GM18517 (cell line): Measurements from ENCODE around the gene EPB41L4A.
"Not testable (repeated sequence)": the region's sequence is repeated elsewhere in the genome, so short reads cannot be mapped to it uniquely, and the experiment has no call there.

Experiments used
- ATAC-seq: cut with Tn5 transposase; IDR thresholded peaks from one replicate; pipeline ENCODE4 v1.9.1; 2021; ENCODE audit warnings: mild to moderate bottlenecking, moderate library complexity; ENCODE audit not compliant: unreplicated experiment

The EPB41L4A gene

GRCh38 chr5:112263469-112263868, 155.6 kb downstream of the EPB41L4A start:
- no peak for ATAC-seq

GRCh38 chr5:112258571-112258970, 160.5 kb downstream of the EPB41L4A start:
- ATAC-seq = no peak

DNA sequence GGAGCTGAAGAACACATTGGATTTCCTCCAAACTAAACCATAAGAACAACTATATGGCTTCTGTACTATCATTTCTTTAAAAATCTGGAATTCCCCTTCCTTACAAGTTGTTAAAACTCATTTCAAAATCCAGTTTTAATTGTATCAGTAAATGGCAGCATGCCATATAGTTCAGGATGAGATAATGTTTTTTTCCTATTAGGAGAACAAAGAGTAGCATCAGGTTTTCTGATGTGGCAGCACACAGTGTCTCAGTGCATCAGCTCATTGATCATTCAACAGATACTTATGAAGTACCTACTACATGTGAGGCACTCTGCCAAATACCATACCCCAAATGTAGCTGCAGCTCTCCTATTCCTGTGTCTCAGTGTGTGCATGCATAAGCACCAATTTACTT, 161.1 kb downstream of the EPB41L4A start:
- no peak for ATAC-seq

GRCh38 chr5:112257005-112257404, 162.1 kb downstream of the EPB41L4A start:
- ATAC-seq = no peak

DNA sequence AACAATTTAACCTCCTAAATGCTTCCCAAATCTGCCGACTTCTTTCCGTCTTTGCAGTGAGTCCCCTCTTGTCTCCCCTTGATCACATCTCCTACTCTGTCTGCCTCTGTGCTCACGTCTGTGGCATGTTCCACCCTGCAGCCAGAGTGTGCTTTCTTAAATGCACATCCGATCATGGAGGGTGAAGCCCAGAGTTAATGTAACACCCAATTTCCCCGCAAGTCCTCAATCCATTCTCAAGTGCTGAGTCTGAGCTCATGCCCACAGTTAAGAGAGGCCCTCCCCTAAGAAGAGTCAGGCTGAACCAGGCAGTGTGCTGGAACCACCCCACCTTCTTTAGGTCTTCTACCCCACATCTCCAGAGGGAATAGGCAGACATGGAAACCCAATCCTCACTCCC, 164.8 kb downstream of the EPB41L4A start:
- no peak for ATAC-seq

GRCh38 chr5:112253478-112254250, 165.4 kb downstream of the EPB41L4A start:
- no peak for ATAC-seq

DNA sequence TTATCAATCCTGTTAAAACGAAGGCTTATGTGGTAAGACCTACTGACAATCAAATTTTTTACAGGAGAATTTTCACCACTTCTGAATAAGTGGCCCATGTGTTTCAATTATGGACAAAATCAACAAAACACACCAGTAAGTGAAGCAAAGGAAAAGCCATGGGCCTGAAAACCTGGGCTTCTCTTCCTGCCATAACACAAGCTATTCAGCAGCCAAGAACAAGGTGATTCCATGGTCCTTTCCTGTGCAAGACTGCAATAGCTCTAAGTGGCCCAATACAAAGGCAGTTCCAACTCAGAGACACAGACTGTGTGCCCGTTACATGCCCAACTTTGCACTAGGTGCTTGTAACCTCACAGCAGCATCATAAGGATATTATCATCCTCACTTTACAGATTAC, 168.5 kb downstream of the EPB41L4A start:
- ATAC-seq = no peak

DNA sequence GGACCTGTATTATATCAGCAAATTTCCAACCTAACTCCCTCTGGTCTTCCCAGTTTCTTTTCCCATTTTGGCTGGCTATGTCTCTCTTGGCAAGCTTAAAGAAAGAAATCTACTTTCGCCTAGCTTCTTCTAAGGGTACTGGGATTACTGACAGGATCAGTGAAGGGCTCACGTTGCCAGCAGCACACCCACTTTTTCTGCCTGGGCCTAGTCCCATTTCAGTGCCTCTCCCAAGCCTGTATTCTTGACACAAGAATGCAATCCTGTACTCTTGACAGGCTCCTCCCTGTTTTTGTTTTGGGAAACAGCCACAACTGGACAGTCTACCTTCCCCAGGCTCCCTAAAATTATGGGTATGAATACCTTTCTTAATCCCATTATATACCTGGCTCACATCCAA, 170.5 kb downstream of the EPB41L4A start:
- no peak for ATAC-seq

DNA sequence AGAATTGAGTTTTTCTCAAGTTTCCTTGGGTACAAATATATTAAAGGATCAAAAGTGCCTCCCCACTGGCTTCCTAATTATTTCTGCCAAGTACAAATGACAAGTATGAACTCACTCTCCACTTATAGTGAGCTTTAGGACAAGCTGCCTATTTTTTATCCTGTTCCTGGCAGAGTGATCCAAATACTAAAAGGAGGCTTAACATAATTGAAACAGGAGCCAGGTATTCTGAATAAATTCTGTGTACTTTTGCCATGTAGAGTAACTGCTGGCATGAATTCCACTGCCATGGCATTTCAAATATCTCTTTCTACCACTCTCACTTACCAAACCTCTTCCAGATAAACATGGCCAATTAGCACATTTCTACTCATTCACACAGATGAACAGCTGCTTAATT, 171.1 kb downstream of the EPB41L4A start:
- no peak for ATAC-seq

GRCh38 chr5:112245656-112246055, 173.4 kb downstream of the EPB41L4A start:
- no peak for ATAC-seq

GRCh38 chr5:112239996-112240395, 179.1 kb downstream of the EPB41L4A start:
- ATAC-seq = no peak

- ATAC-seq = no peak
Measured at GRCh38 chr5:112238473-112238872, 180.6 kb downstream of the EPB41L4A start.

- no peak for ATAC-seq
Measured at GRCh38 chr5:112237456-112237855, 181.6 kb downstream of the EPB41L4A start.

- no peak for ATAC-seq
Measured at GRCh38 chr5:112234000-112234399, 185.1 kb downstream of the EPB41L4A start.

DNA sequence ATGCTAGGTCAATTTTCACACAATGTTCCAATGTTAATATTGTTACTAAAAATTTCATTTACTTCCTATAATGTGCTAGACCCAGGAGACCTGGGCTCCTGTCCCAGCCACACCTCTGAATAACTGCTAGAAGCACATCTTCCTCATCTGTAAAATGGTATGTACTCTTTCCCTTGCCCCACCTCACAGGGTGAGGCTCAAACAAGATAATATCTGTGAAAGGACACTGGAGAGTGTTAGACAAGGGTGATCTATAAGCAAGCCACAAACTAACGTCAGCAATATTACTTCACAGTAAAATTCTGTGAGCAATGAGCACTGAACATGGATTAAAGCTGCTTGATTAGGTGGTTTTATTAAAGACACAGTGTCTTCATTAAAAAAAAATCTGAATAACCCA, 186.4 kb downstream of the EPB41L4A start:
- no peak for ATAC-seq

DNA sequence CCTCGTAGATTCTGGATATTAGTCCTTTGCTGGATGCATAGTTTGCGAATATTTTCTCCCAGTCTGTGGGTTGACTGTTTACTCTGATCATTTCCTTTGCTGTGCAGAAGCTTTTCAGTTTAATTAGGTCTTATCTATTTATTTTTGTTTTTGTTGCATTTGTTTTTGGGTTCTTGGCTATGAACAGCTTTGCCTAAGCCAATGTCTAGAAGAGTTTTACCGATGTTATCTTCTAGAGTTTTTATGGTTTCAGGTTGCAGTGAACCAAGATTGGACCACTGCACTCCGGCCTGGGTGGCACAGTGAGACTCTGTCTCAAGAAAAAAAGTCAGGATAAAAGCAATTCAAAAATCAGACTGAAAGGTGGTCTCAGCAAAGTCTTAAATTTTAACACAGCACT, 188.5 kb downstream of the EPB41L4A start:
- ATAC-seq = no peak

DNA sequence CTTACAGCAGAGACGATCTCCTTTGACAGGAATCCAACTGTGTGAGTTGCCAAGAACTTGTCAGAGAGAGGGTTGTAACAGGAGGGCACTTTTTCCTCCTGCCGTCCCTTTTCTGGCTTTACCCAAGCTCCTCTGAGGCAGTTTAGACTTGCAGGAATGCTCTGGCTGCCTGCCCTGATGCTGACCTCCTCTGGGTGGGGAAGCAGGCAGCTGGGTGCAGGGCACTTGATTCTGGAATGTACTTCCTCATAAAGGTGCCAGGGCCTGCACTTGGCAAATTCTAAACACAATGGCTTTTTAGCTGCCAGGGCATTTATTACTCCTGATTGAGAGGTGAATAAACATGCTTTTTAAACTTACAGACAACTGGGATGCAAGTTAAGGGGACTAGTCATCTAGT, 190.4 kb downstream of the EPB41L4A start:
- ATAC-seq = no peak

GRCh38 chr5:112227911-112228631, 191.0 kb downstream of the EPB41L4A start:
- ATAC-seq = no peak

- ATAC-seq = no peak
Measured at GRCh38 chr5:112226215-112226614, 192.9 kb downstream of the EPB41L4A start.

GRCh38 chr5:112222997-112223396, 196.1 kb downstream of the EPB41L4A start:
- not testable (repeated sequence) for ATAC-seq

DNA sequence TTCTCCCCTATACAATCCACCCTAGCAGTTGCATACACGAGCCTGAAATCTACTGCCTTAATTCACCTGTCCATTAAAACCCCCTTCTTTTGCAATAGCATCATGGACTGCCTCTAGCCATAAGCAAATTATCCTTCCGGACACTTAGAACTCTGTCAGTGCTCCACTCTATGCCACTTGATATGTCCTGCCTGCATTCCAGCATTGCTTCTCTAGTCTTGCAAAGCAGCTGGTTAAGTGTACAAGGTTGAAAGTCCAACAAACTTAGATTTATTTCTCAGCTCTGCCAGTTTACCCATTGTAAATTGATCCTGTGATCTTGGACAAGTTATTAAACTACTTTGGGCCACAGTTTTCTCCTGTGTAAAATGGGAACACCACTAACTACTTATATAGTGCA, 197.9 kb downstream of the EPB41L4A start:
- ATAC-seq = no peak

- no peak for ATAC-seq
Measured at GRCh38 chr5:112219000-112219399, 200.1 kb downstream of the EPB41L4A start.
